K562 (cell line): ENCODE results near the gene BCAN. TPM values are rescaled to one million over a fixed set of nuclear protein-coding genes. Genes with fewer than 3 reads are reported as not detected.

Experiments used
- AFF4 ChIP-seq: sonication (generic); formaldehyde crosslinking; IDR thresholded peaks from 2 replicates; pipeline ENCODE4 v1.8.0; 2023; ENCODE audit warnings: mild to moderate bottlenecking, missing genetic modification reagents
- ARID2 ChIP-seq: fragments of 450-650 bp; IDR thresholded peaks from 2 replicates; pipeline ENCODE4 v1.6.1; 2017; ENCODE audit warnings: antibody characterized with exemption, mild to moderate bottlenecking
- CREM ChIP-seq: IDR thresholded peaks from 2 replicates; pipeline ENCODE4 v1.6.1; 2014; ENCODE audit warnings: antibody characterized with exemption, low read depth
- ELK1 ChIP-seq: sonication (generic); formaldehyde crosslinking; IDR thresholded peaks from 2 replicates; pipeline ENCODE4 v1.8.1; 2022; ENCODE audit warnings: missing genetic modification reagents
- EP400 ChIP-seq: fragments of 450-650 bp; IDR thresholded peaks from 2 replicates; pipeline ENCODE4 v1.6.1; 2017; ENCODE audit warnings: antibody characterized with exemption, mild to moderate bottlenecking, moderate library complexity
- FOXM1 ChIP-seq, 2 experiments: fragments of 450-650 bp in 1 of 2; sonication (generic) in 1 of 2; formaldehyde crosslinking in 1 of 2; IDR thresholded peaks; 2 replicates each; pipeline versions ENCODE4 v1.6.1 to v1.9.0; 2017 to 2022; ENCODE audit warnings: low read depth in 2 of 2, mild to moderate bottlenecking in 2 of 2, missing genetic modification reagents in 1 of 2, moderate library complexity in 1 of 2
- GATA2 ChIP-seq: sonication (generic); formaldehyde crosslinking; IDR thresholded peaks from 2 replicates; pipeline ENCODE4 v1.4.0; 2020; ENCODE audit warnings: mild to moderate bottlenecking, missing genetic modification reagents
- HOXB6 ChIP-seq: fragments of 250-450 bp; sonication (Bioruptor Pico); IDR thresholded peaks from 2 replicates; pipeline ENCODE4 v1.5.1; 2022; ENCODE audit warnings: mild to moderate bottlenecking, borderline replicate concordance
- IRF1 ChIP-seq: sonication (generic); formaldehyde crosslinking; IDR thresholded peaks from 2 replicates; pipeline ENCODE4 v1.8.0; 2022; ENCODE audit warnings: missing genetic modification reagents, mild to moderate bottlenecking, borderline replicate concordance
- KDM4B ChIP-seq, 2 experiments: fragments of 450-650 bp in 1 of 2; sonication (generic) in 1 of 2; IDR thresholded peaks; 2 replicates each; pipeline ENCODE4 v1.6.1; 2016 to 2017; ENCODE audit warnings: borderline replicate concordance in 2 of 2, antibody characterized with exemption in 1 of 2, low read depth in 1 of 2, mild to moderate bottlenecking in 1 of 2
- MYNN ChIP-seq, 2 experiments: sonication (generic); formaldehyde crosslinking in 1 of 2; IDR thresholded peaks; 2 replicates each; pipeline versions ENCODE4 v1.5.0 to v1.6.1; 2016 to 2020; ENCODE audit warnings: antibody characterized with exemption in 1 of 2, missing genetic modification reagents in 1 of 2
- NFIX ChIP-seq: fragments of 250-450 bp; sonication (Bioruptor Pico); IDR thresholded peaks from 2 replicates; pipeline ENCODE4 v1.4.0; 2020; ENCODE audit warnings: low read depth, mild to moderate bottlenecking, moderate library complexity
- PML ChIP-seq: IDR thresholded peaks from 2 replicates; pipeline ENCODE4 v1.6.1; 2012; ENCODE audit warnings: low read length, inconsistent platforms
- SLC30A9 ChIP-seq: fragments of 250-450 bp; sonication (Bioruptor Pico); IDR thresholded peaks from 2 replicates; pipeline ENCODE4 v1.8.0; 2022; ENCODE audit warnings: mild to moderate bottlenecking, moderate library complexity
- TGIF2 ChIP-seq: sonication (generic); formaldehyde crosslinking; IDR thresholded peaks from 2 replicates; pipeline ENCODE4 v1.8.1; 2022; ENCODE audit warnings: mild to moderate bottlenecking, missing genetic modification reagents, moderate library complexity
- ZBTB1 ChIP-seq: sonication (generic); formaldehyde crosslinking; IDR thresholded peaks from 2 replicates; pipeline ENCODE4 v1.8.1; 2023; ENCODE audit warnings: missing genetic modification reagents, low read depth, mild to moderate bottlenecking, borderline replicate concordance
- ZKSCAN3 ChIP-seq: fragments of 250-450 bp; sonication (Bioruptor Pico); IDR thresholded peaks from 2 replicates; pipeline ENCODE4 v1.4.0; 2020
- ZNF324 ChIP-seq: fragments of 250-450 bp; sonication (Bioruptor Pico); IDR thresholded peaks from 2 replicates; pipeline ENCODE4 v1.4.0; 2020; ENCODE audit warnings: mild to moderate bottlenecking
- ZNF699 ChIP-seq: fragments of 250-450 bp; sonication (Bioruptor Pico); IDR thresholded peaks from 2 replicates; pipeline ENCODE4 v1.8.0; 2021; ENCODE audit warnings: mild to moderate bottlenecking, moderate library complexity; ENCODE audit not compliant: insufficient replicate concordance
- ZNF780A ChIP-seq: fragments of 250-450 bp; sonication (Bioruptor Pico); IDR thresholded peaks from 2 replicates; pipeline ENCODE4 v1.5.0; 2021; ENCODE audit warnings: mild to moderate bottlenecking
- polyA plus RNA-seq, 8 experiments: library from polyadenylated mRNA; depleted of rRNA in 4 of 8; stranded (reverse) in 5 of 8; unstranded in 3 of 8; fragments of >200 nt; fragmentation: Nextera tagmentation in 2 of 8; fragmentation: Illumina TruSeq in 1 of 8; extraction: Ambion mirVana in 2 of 8; extraction: Trizol in 1 of 8; gene quantifications; 2 replicates each; pipeline versions ENCODE4 v1.2.1 to v1.2.3, GENCODE V29; 2011 to 2014; ENCODE audit warnings: inconsistent platforms in 1 of 8, missing spikeins in 1 of 8
- total RNA-seq, 7 experiments: library from RNA; depleted of rRNA in 6 of 7; stranded (reverse); fragments of >200 nt in 6 of 7; fragmentation: Illumina TruSeq in 2 of 7; extraction: Trizol in 2 of 7; gene quantifications; 2 replicates each; pipeline versions ENCODE4 v1.2.1 to v1.2.3, GENCODE V29; 2011 to 2021; ENCODE audit warnings: low replicate concordance in 1 of 7

The BCAN gene
- total and polyA plus RNA-seq, 9 of the 15 experiments (the other 6 are each of a cell fraction or from before 2014, with no cell fraction given) = 0.04 to 0.33 (median 0.14) TPM; not detected in 5

DNA sequence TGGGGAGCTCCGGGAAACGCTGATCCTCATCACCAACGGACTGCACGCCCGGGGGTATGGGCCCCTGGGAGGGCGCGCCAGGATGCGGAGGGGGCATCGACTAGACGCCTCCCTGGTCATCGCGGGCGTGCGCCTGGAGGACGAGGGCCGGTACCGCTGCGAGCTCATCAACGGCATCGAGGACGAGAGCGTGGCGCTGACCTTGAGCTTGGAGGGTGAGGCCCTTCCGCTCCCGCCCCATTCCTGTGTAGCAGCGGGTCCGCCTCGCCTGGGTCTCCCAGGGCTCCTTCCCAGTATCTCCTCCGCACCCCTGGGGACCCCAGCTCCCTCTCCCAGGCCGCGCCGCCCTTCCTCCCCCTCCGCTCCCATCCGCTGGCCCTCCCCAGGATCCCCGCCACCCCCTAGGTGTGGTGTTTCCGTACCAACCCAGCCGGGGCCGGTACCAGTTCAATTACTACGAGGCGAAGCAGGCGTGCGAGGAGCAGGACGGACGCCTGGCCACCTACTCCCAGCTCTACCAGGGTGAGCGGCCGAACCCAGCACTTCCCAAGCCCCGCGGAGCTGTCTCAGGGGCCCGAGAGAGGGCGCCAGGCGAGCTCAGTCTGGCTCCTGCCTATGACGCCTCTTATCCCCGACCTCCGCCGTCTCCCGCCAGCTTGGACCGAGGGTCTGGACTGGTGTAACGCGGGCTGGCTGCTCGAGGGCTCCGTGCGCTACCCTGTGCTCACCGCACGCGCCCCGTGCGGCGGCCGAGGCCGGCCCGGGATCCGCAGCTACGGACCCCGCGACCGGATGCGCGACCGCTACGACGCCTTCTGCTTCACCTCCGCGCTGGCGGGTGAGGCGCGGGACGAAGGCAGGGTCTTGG is 17.7 kb upstream of the BCAN start (continued):
- TF ChIP-seq MYNN (IDR thresholded peaks at IDR 0.05) = no peak; the same call in 1 of the 2 replicates
- no peak for TF ChIP-seq MYNN (CRISPR knock-in tag; IDR thresholded peaks at IDR 0.05)
- no peak for TF ChIP-seq IRF1 (CRISPR knock-in tag)
- TF ChIP-seq ZNF324 = no peak
- TF ChIP-seq HOXB6 = no peak
- TF ChIP-seq PML = peak; percentile 58
- no peak for TF ChIP-seq ARID2
- TF ChIP-seq CREM = peak; percentile 97
- TF ChIP-seq FOXM1 (IDR thresholded peaks at IDR 0.05; ENCODE audit: low read depth) = no peak
- no peak; the same call in 1 of the 2 replicates for TF ChIP-seq FOXM1 (CRISPR knock-in tag; IDR thresholded peaks at IDR 0.05; ENCODE audit: low read depth)
- TF ChIP-seq TGIF2 = no peak
- TF ChIP-seq ELK1 (CRISPR knock-in tag) = no peak
- no peak for TF ChIP-seq SLC30A9 (CRISPR knock-in tag)
- no peak for TF ChIP-seq ZNF699 (CRISPR knock-in tag)
- no peak for TF ChIP-seq AFF4 (CRISPR knock-in tag)
- no peak for TF ChIP-seq ZKSCAN3 (CRISPR knock-in tag)
- no peak; a peak in 1 of 4 replicates for TF ChIP-seq KDM4B (IDR thresholded peaks at IDR 0.05; ENCODE audit: borderline replicate concordance in 2 of 2, low read depth in 1 of 2)
- no peak for TF ChIP-seq NFIX (CRISPR knock-in tag)
- TF ChIP-seq ZBTB1 (CRISPR knock-in tag) = no peak; the same call in none of the 2 replicates
- TF ChIP-seq EP400 = no peak; the same call in 1 of the 2 replicates
- no peak for TF ChIP-seq ZNF780A
- TF ChIP-seq GATA2 (CRISPR knock-in tag) = no peak
